Neural cell (in vitro differentiated cells): ENCODE data around the gene DHRS9.

Source experiments
- EP300 ChIP-seq: fragments of 450-650 bp; conservative IDR thresholded peaks from 2 replicates; pipeline ENCODE4 v1.6.1; 2014; ENCODE audit warnings: antibody characterized with exemption, mild to moderate bottlenecking, moderate library complexity; ENCODE audit not compliant: poor library complexity, severe bottlenecking
- POLR2AphosphoS5 ChIP-seq: IDR thresholded peaks from 2 replicates; pipeline ENCODE4 v1.6.1; 2012
- TAF1 ChIP-seq: IDR thresholded peaks from 2 replicates; pipeline ENCODE4 v1.6.1; 2012; ENCODE audit warnings: low read depth
- TF ChIP-seq, protein P1 (sequence below): fragments of 450-650 bp; IDR thresholded peaks from 2 replicates; pipeline ENCODE4 v1.5.1; 2014; ENCODE audit warnings: antibody characterized with exemption, mild to moderate bottlenecking, moderate library complexity; ENCODE audit not compliant: poor library complexity, severe bottlenecking

DNA sequence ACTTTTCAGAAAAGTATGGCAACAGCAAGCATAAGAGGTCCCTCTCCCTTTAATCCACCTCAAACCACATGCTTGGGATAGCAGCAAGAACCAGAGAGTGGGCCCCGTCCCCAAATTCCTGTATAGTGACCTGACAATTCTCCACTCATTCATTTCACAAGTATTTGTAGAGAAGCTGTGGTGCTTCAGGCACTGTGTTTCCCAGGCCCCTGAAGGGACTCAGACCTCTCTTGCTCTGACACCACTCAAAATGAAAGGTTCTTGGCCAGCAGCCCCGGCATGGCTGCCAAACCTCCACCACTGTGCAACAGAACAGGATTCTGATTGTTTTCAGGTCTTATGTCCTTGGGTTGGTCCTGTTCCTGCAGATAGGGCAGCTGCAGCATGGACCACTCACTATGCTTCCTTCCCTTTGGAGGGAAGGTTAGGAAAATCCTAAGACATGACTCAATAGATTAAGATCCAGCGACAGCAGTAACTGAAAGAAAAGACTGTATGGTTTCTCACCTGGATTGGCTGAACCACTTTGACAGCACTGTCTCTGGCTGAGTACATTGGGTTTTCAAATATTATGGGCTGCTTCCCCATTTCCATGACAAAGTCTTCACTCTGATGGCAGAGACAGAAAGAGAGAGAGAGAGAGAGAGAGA lies 67.6 kb downstream of the DHRS9 start:
- no peak for TF ChIP-seq POLR2AphosphoS5
- TF ChIP-seq, protein P1, sequence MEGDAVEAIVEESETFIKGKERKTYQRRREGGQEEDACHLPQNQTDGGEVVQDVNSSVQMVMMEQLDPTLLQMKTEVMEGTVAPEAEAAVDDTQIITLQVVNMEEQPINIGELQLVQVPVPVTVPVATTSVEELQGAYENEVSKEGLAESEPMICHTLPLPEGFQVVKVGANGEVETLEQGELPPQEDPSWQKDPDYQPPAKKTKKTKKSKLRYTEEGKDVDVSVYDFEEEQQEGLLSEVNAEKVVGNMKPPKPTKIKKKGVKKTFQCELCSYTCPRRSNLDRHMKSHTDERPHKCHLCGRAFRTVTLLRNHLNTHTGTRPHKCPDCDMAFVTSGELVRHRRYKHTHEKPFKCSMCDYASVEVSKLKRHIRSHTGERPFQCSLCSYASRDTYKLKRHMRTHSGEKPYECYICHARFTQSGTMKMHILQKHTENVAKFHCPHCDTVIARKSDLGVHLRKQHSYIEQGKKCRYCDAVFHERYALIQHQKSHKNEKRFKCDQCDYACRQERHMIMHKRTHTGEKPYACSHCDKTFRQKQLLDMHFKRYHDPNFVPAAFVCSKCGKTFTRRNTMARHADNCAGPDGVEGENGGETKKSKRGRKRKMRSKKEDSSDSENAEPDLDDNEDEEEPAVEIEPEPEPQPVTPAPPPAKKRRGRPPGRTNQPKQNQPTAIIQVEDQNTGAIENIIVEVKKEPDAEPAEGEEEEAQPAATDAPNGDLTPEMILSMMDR: no peak
- TF ChIP-seq EP300: no peak
- no peak for TF ChIP-seq TAF1
